ENCODE results near the gene SLC16A1.
"Not testable (repeated sequence)": the region's sequence is repeated elsewhere in the genome, so short reads cannot be mapped to it uniquely, and the experiment has no call there.

Gene SLC16A1

DNA sequence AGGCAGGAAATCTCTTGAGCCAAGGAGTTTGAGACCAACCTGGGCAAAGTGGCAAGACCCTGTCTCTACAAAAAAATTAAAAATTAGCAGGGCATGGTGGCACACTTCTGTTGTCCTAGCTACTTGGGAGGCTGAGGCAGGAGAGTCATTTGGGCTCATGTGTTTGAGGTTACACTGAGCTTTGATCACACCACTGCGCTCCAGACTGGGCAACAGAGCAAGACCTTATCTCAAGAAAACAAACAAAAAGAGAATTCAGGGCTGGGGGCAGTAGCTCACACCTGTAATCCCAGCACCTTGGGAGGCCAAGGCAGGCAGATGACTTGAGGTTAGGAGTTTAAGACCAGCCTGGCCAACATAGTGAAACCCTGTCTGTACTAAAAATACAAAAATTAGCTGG, 17.8 kb upstream of the SLC16A1 start:
- in situ Hi-C loops (cut with MboI; ENCODE audit: low sequenced_read_pairs) = no loop called here

DNA sequence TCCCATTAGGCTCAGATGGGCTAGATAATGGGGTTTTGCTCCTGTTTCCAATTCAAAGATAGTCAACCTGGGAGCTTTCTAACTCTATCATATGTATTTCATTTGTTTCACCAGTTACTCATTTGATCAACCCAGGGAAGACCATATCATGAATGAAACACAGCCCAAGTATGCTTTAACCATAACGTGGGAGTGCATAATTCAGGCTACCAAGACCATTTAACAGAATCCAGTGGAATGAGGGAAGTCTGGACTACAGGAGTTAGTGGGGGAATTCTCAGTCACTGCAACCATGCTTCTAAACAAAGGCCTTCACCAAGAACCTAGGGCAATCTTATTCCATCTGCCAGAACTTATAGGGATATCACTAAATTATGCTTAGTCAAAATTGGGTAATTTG, 15.0 kb upstream of the SLC16A1 start:
- in situ Hi-C loops (cut with MboI; ENCODE audit: low sequenced_read_pairs) = no loop called here

GRCh38 chr1:112964347-112964746, 8.4 kb upstream of the SLC16A1 start:
- in situ Hi-C loops (cut with MboI; ENCODE audit: low sequenced_read_pairs) = no loop called here

DNA sequence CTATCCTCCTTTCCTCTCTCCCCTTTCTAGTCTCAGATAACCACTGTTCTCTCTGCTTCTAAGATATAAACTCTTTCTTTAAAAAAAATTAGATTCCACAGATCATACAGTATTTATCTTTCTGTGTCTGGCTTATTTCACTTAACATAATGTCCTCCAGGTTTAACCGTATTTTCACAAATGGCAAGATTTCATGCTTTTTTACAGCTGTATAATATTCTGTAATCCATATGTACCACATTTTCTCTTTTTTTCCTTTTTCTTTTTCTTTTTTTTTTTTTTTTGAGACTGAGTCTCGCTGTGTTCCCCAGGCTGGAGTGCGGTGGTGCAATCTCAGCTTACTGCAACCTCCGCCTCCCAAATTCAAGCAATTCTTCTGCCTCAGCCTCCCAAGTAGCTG, 5.1 kb upstream of the SLC16A1 start:
- in situ Hi-C loops (cut with MboI; ENCODE audit: low sequenced_read_pairs) = no loop called here

DNA sequence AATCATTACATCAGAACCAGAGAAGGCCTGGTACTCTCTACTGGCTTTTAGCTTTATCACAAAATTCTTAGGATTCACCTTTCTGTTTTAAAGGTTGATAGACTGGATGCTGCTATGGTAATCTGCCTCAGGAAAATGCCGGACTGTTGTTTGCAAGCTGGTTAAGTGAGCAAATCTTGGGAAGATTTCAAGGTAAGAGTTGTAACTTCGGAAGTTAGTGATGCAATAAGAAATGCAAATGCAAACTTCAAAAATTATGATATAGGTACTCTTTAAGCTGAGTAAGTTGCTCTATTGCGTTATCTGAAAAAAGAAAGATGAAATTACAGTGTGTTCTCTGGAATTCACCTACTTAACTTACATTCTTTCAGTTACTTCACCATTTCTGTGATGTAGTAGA, 4.4 kb upstream of the SLC16A1 start:
- in situ Hi-C loops (cut with MboI; ENCODE audit: low sequenced_read_pairs) = no loop called here

DNA sequence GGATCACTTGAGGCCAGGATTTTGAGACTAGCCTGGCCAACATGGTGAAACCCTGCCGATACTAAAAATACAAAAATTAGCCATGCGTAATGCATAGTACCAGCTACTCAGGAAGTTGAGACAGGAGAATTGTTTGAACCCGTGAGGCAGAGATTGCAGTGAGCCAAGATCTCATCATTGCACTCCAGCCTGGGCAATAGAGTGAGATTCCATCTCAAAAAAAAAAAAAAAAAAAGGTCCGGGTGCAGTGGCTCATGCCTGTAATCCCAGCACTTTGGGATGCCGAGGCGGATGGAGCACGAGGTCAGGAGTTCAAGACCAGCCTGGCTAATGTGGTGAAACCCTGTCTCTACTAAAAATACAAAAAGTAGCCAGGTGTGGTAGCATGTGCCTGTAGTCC, 2.2 kb upstream of the SLC16A1 start:
- in situ Hi-C loops (cut with MboI; ENCODE audit: low sequenced_read_pairs) = not testable (repeated sequence)

DNA sequence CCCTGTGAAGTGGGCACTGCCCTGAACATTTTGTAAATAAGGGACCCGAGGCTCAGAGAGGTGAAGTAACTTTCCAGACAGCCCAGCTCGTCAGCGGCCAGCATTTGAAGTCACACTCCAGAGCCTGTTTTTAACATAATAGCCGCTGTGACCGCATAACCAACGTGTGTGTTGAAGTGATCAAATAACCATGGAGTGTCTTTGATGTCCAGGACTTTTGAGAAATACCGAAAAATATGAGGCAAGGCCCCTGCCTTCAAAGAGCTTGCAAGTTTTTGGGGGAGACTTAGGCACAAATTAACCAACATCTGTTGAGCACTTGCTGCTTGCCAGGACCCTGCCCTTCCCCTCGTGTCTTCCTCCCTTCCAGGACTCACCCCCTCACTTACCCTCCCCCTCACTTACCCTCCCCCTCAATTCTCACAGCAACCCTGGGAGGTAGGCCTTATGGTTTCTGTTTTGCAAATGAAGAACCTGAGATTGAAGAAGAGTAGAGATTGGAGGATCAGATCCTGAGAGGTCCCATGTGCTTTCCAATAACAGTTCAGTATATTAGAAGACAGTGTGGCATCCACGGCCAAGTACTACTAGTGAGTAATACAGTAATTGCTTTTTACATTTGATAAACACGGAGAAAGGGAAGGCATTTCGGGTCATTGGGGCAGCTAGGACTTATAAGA, 1.3 kb upstream of the SLC16A1 start:
- in situ Hi-C loops (cut with MboI; ENCODE audit: low sequenced_read_pairs) = no loop called here

GRCh38 chr1:112956544-112957132, 642 bp upstream of the SLC16A1 start:
- in situ Hi-C loops (cut with MboI; ENCODE audit: low sequenced_read_pairs) = no loop called here

GRCh38 chr1:112954945-112955772, 837 bp downstream of the SLC16A1 start:
- in situ Hi-C loops (cut with MboI; ENCODE audit: low sequenced_read_pairs) = no loop called here

DNA sequence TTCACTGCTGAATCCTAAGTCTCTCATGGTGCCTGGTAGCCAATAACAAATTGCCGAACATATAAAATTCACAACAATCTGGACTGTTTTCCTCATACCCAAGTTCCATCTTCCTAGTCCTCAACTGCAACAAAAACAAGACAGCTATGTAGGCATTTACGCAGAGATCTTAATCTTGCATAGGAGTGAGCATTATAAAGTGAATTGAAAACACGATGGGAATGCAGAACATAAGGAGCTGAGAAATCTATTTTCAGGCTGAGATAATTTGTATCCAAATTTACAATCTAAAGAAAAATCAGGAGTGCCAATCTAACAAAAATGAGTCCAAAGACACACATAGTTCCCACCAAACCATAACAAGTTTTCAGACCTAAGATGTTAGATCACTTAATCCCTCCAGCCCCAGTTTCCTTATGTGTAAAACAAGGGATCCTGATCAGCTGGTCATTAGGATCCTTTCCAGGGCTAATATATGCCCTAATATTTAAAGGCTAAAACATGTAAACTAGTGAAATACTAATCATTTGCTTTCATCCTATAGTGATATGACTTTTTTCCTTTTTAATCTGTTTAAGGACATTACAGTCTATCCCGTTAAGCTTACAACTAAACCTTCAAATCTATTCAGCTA, 1.9 kb downstream of the SLC16A1 start:
- in situ Hi-C loops (cut with MboI; ENCODE audit: low sequenced_read_pairs) = no loop called here

- in situ Hi-C loops (cut with MboI; ENCODE audit: low sequenced_read_pairs) = no loop called here
Measured at GRCh38 chr1:112950426-112950825, 5.6 kb downstream of the SLC16A1 start.

DNA sequence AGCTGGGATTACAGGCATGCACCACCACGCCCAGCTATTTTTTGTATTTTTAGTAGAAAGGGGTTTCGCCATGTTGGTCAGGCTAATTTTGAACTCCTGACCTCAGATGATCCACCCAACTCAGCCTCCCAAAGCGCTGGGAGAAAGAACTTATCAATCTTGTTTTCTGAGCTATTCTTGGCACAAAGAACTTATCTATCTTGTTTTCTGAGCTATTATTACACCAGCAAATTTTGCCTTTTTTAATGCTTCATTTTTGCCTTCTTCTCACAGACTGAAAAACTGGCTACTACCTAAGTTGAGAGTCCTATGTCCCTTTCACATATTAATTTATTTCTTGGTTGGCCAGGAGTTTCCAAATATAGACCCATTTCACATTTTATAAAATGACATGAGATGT, 9.3 kb downstream of the SLC16A1 start:
- in situ Hi-C loops (cut with MboI; ENCODE audit: low sequenced_read_pairs) = no loop called here

DNA sequence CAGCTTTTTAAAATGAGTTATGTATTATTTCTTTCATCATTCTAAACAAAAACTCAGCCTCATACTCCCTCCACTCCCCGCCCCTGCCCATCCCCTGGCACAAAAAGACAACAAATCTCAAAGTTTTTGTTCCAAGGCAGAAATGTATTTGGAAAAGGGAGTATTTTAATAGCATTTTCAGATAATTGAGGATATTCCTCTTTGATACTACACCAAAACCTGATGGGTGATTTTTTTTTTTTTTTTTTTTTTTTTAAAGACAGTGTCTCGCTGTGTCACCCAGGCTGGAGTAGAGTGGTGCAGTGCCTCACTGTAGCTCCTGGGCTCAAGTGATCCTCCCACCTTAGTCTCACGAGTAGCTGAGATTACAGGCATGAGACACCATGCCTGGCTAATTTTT, 16.2 kb downstream of the SLC16A1 start:
- in situ Hi-C loops (cut with MboI; ENCODE audit: low sequenced_read_pairs) = no loop called here

- in situ Hi-C loops (cut with MboI; ENCODE audit: low sequenced_read_pairs) = no loop called here
Measured at GRCh38 chr1:112938210-112938609, 17.8 kb downstream of the SLC16A1 start.

DNA sequence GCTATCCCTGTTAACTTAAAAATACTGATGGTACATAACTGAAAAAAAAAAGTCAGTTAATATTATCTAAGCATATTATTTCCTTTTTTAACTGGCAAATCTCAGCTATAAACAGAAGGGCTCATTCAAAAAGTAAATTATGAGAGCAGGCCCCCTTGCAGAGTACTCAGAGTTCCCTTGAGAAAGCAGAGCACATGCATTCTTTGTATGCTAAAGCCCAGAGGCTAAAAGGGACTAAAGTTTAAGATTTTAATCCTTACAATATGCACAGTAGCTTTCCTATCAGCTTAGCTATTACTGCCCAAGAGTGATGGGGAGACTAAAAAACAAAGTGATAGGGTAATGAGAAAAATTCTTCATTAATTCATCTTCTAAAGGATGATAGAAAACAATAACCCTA, 18.5 kb downstream of the SLC16A1 start:
- in situ Hi-C loops (cut with MboI; ENCODE audit: low sequenced_read_pairs) = no loop called here

GRCh38 chr1:112937070-112937469, 18.9 kb downstream of the SLC16A1 start:
- in situ Hi-C loops (cut with MboI; ENCODE audit: low sequenced_read_pairs) = no loop called here

DNA sequence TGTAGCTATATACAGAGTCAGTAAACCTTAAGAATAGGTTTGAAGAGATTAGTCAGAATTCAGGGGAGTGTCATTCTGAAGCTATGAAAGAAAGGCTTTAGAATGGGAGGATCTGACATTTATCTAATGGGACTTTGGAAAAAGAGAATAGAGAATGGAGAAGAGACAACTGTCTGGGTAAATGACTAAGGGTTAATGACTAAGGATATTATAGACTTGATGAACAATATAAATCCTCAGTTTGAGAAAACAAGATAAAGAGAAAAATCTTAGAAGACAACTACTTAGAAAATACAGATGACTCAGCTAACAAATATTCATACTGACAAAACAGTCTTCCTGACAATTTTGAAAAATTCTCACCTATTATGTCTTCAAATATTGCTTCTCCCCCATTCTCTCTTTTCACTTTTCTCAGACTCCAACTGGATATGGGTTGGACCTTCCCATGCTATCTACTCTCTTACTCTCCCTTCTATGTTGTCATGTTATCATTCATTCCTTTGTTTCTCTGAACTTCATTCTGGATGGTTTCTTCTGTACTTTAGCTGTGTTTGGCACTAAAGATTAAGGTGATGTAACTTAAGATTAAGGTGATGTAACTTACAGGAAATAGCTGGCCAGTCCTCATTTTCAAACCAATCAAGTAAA, 20.4 kb downstream of the SLC16A1 start:
- in situ Hi-C loops (cut with MboI; ENCODE audit: low sequenced_read_pairs) = no loop called here

DNA sequence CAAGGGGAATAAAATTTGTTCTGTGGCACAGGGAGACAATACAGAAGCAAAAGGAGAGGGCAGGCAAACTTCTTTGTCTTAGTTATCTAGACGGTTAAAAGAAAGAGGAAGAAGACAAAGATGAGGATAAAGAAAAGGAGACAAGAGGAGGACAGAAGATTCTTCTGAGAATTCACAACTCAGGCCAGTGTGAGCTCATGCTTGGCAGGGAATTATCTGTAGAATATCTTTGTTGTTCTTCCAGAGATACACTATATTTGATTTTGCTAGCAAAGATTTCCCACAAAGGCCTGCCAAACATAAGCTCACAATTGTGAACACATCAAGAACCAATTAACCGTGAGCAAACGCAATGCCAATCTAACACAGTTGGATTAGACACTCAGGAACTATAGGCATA, 21.4 kb downstream of the SLC16A1 start:
- in situ Hi-C loops (cut with MboI; ENCODE audit: low sequenced_read_pairs) = no loop called here

DNA sequence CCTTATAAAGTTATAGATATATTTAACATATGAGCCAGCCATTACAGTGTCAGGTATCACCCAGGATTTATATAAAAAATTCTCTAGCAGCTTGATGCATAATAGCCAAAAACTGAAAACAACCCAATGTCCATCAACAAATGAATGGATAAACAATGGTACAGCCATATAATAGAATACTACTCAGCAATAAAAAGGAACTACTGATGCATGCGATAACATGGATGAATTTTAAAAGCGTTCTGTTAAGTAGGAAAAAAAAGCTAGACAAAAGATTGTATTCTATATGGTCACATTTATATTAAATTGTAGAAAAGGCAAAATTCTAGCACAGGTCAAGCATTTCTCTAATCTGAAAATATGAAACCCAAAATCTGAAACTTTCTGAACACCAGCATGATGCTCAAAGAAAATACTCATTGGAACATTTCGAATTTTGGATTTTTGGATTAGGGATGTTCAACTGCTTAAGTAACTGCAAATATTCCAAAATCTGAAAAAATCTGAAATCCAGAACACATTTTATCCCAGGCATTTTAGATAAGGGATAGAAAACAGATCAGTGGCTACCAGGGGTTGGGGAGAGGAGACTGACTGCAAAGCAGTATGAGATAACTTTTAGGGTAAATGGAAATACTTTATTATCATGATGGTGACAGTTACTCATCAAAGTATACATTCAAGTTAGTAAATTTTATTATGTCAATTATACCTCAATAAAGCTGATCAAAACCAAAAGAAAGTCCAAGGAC, 22.0 kb downstream of the SLC16A1 start:
- in situ Hi-C loops (cut with MboI; ENCODE audit: low sequenced_read_pairs) = no loop called here

DNA sequence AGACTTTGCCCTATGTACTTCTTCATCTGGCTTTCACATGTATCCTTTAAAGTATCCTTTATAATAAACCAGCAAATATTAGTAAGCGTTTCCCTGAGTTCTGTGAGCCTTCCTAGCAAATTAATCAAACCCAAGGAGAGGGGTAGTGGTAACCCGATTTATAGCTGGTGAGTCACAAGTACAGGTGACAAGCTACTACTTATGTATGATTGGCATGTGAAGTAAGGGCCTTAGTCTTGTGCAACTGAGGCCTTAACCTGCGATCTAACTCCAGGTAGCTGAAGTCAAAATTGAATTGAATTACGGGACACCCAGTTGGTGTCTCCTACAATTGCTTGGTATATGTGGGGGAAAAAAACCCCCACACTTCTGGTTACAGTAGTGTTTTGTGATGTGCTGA, 26.0 kb downstream of the SLC16A1 start:
- in situ Hi-C loops (cut with MboI; ENCODE audit: low sequenced_read_pairs) = no loop called here

All from HL-60/S4 treated with retinoic acid at 250 ng/mL for 4 days and 3 days (cell line).